ENCODE data around the gene CYP3A7.
"Not testable (repeated sequence)": the region's sequence is repeated elsewhere in the genome, so short reads cannot be mapped to it uniquely, and the experiment has no call there.

The CYP3A7 gene

DNA sequence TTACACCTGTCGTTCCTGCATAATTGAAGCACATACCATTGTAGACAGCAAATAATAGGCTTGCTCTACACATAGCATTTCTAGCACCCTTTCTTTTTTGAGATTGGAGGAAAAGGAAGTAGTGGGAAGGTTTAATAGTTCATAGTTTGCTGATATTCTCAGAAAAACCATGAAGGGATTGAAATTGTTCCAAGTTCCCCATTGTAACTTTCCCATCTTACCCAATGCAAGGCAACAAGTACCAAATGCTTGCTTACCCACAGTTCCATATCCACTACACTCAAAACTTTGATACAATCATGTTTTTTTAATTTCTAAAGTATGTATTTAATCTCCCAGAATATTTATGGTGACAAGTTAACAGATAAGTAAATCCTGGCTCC lies 69.0 kb downstream of the CYP3A7 start:
- no peak for DNase-seq (ENCODE audit: low read depth)

DNA sequence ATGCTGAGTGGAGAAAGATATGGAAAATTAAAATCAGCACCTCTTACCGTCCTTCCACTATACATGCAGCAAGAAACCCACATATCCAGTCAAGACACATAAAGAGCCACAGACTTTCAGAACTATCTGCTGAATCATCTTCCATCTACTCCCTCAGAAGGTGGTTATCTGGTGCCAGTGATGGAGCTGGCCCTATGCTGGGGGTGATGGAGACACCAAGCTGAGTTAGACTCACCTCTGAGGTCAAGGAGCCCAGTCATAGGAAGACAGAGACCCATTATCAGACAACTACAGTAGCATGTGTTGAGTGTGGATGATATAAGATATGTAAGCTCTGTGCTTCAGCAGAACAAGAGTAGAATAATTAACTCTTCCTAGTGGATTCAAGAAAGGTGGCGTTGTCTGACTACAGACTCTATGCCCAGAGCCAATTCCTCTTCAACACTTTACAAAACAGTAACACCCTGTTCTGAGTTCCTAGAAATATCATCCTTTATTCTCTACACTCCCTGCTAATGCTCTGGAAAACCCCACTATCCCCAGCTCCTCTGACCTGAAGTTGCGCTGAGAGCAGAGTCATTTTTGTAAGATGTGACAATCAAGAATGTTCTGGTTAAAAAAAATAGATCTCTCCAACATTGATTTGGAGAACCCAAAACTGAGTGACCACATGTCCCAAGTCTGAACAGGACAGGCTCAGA lies 69.5 kb downstream of the CYP3A7 start:
- DNase-seq (ENCODE audit: low read depth), result no peak

DNA sequence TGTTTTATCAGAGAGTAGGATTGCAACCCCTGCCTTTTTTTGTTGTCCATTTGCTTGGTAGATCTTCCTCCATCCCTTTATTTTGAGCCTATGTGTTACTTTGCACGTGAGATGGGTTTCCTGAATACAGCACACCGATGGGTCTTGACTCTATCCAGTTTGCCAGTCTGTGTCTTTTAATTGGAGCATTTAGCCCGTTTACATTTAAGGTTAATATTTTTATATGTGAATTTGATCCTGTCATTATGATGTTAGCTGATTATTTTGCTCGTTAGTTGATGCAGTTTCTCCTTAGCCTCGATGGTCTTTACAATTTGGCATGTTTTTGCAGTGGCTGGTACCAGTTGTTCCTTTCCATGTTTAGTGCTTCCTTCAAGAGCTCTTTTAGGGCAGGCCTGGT lies 77.1 kb downstream of the CYP3A7 start:
- not testable (repeated sequence) for DNase-seq (ENCODE audit: low read depth)

All from activated T-cell treated with anti-CD3 and anti-CD28 coated beads for 24 hours (primary cell).